Subcutaneous adipose tissue (tissue), 4 donors: ENCODE measurements around the gene TMEM107. TPM values are rescaled to one million over a fixed set of nuclear protein-coding genes. Genes with fewer than 3 reads are reported as not detected.

ENCODE experiments used
- total RNA-seq, 4 donors: library from RNA; depleted of rRNA; stranded (reverse); fragments of >200 nt; gene quantifications; one replicate each; pipeline ENCODE4 v1.1.0, GENCODE V29; 2016
- TF ChIP-seq, protein P1 (sequence below): fragments of 450-650 bp; IDR thresholded peaks from one replicate; pipeline ENCODE4 v1.5.1; 2016; ENCODE audit warnings: low read depth, mild to moderate bottlenecking, control low read depth, antibody characterized with exemption, moderate library complexity

TMEM107 gene
- total RNA-seq, 4 donors from 2014 or later, result 14.3 to 23.8 (median 20.4) TPM

- TF ChIP-seq, protein P1, sequence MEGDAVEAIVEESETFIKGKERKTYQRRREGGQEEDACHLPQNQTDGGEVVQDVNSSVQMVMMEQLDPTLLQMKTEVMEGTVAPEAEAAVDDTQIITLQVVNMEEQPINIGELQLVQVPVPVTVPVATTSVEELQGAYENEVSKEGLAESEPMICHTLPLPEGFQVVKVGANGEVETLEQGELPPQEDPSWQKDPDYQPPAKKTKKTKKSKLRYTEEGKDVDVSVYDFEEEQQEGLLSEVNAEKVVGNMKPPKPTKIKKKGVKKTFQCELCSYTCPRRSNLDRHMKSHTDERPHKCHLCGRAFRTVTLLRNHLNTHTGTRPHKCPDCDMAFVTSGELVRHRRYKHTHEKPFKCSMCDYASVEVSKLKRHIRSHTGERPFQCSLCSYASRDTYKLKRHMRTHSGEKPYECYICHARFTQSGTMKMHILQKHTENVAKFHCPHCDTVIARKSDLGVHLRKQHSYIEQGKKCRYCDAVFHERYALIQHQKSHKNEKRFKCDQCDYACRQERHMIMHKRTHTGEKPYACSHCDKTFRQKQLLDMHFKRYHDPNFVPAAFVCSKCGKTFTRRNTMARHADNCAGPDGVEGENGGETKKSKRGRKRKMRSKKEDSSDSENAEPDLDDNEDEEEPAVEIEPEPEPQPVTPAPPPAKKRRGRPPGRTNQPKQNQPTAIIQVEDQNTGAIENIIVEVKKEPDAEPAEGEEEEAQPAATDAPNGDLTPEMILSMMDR, result no peak
Measured at GRCh38 chr17:8123695-8124349, 52.4 kb downstream of the TMEM107 start, which contains the start of gene HES7. HES7 (minus strand) TSS chr17:8124106; CDS start chr17:8124084, 22 bp downstream.

- TF ChIP-seq, protein P1, result no peak
Measured at GRCh38 chr17:8122924-8123694, 53.1 kb downstream of the TMEM107 start.

Other genes starting within 250 kb of the TMEM107 start
- 1 to 10 TPM in 1 of 4 donors, under 1 TPM in 2, not detected in 1; 0.44 to 2.8 (median 0.51) TPM for gene KCNAB3, start 246.5 kb downstream of the TMEM107 start, total RNA-seq
- gene TRAPPC1, start 244.4 kb downstream of the TMEM107 start, total RNA-seq, result 10 to 100 TPM; 28.8 to 43.5 (median 37.5) TPM
- gene CNTROB, start 244.2 kb downstream of the TMEM107 start, total RNA-seq, result 10 to 100 TPM in 3 of 4 donors, 1 to 10 TPM in 1; 7.5 to 27.3 (median 21.9) TPM
- not detected for gene GUCY2D, start 173.8 kb downstream of the TMEM107 start, total RNA-seq
- 10 to 100 TPM in 2 of 4 donors, 1 to 10 TPM in 2; 4.9 to 36.4 (median 10.9) TPM for gene ALOX15B, start 137.3 kb downstream of the TMEM107 start, total RNA-seq
- not detected for gene ALOX12B, start 88.7 kb downstream of the TMEM107 start, total RNA-seq
- gene ALOXE3, start 57.9 kb downstream of the TMEM107 start, total RNA-seq, result not detected
- gene HES7, start 52.3 kb downstream of the TMEM107 start, total RNA-seq, result not detected
- gene PER1, start 24.0 kb downstream of the TMEM107 start, total RNA-seq, result 100 to 1,000 TPM in 3 of 4 donors, 10 to 100 TPM in 1; 95.2 to 186 (median 121) TPM
- gene VAMP2, start 13.4 kb downstream of the TMEM107 start, total RNA-seq, result 10 to 100 TPM; 18.6 to 45.2 (median 23.4) TPM
- 10 to 100 TPM in 2 of 4 donors, 1 to 10 TPM in 2; 2.9 to 10.4 (median 9.3) TPM for gene BORCS6, start 13.8 kb upstream of the TMEM107 start, total RNA-seq
- 1 to 10 TPM in 3 of 4 donors, not detected in 1; 1.3 to 3.4 (median 2.2) TPM for gene AURKB, start 34.2 kb upstream of the TMEM107 start, total RNA-seq
- 10 to 100 TPM; 11.6 to 17.6 (median 14.9) TPM for gene CTC1, start 71.7 kb upstream of the TMEM107 start, total RNA-seq
- 10 to 100 TPM in 3 of 4 donors, 1 to 10 TPM in 1; 7.5 to 20.9 (median 12.0) TPM for gene PFAS, start 72.9 kb upstream of the TMEM107 start, total RNA-seq
- 10 to 100 TPM; 16.5 to 23.2 (median 19.0) TPM for gene RANGRF, start 112.3 kb upstream of the TMEM107 start, total RNA-seq
- 1 to 10 TPM; 1.7 to 8.1 (median 2.4) TPM for gene SLC25A35, start 119.0 kb upstream of the TMEM107 start, total RNA-seq
- gene ARHGEF15, start 133.9 kb upstream of the TMEM107 start, total RNA-seq, result 10 to 100 TPM; 20.3 to 73.1 (median 36.9) TPM
- not detected for gene ODF4, start 163.5 kb upstream of the TMEM107 start, total RNA-seq
- 1,000 to 10,000 TPM; 2,871 to 4,677 (median 3,762) TPM for gene RPL26, start 206.8 kb upstream of the TMEM107 start, total RNA-seq
- gene RNF222, start 221.4 kb upstream of the TMEM107 start, total RNA-seq, result not detected